IPS-15b (cell line): ENCODE data around the gene PCK2.

ENCODE experiments used
- H3K27me3 ChIP-seq: one replicate; pipeline ENCODE4 v1.6.1; 2013; ENCODE audit warnings: low read length; ENCODE audit not compliant: control insufficient read depth, insufficient read depth
- H3K36me3 ChIP-seq: one replicate; pipeline ENCODE4 v1.6.1; 2013; ENCODE audit warnings: low read length; ENCODE audit not compliant: control insufficient read depth, insufficient read depth
- H3K4me1 ChIP-seq: one replicate; pipeline ENCODE4 v1.6.1; 2013; ENCODE audit warnings: mild to moderate bottlenecking, low read length; ENCODE audit not compliant: control insufficient read depth, insufficient read depth
- H3K4me3 ChIP-seq: one replicate; pipeline ENCODE4 v1.5.1; 2013; ENCODE audit warnings: low read depth, low read length
- H3K9ac ChIP-seq: one replicate; pipeline ENCODE4 v1.6.1; 2013; ENCODE audit warnings: low read depth, mild to moderate bottlenecking, low read length
- H3K9me3 ChIP-seq: one replicate; pipeline ENCODE4 v1.6.1; 2013; ENCODE audit warnings: mild to moderate bottlenecking, low read length; ENCODE audit not compliant: control insufficient read depth, insufficient read depth

The PCK2 gene

GRCh38 chr14:24119691-24120090 is 25.6 kb downstream of the PCK2 start:
- H3K4me3 ChIP-seq = no peak overlapping the region
- peaks cover 3% of the 10 kb centered on the region for H3K4me1 ChIP-seq
- H3K9me3 ChIP-seq = no peaks in the 10 kb centered on the region
- no peak overlapping the region for H3K9ac ChIP-seq
- H3K36me3 ChIP-seq = peaks cover 38% of the 10 kb centered on the region
- H3K27me3 ChIP-seq = no peaks in the 10 kb centered on the region

GRCh38 chr14:24121210-24121609 is 27.1 kb downstream of the PCK2 start:
- Histone ChIP-seq H3K9me3 (no peaks in the 10 kb centered on the region), H3K4me1 (peaks cover 2% of the 10 kb centered on the region), H3K36me3 (peaks cover 38% of the 10 kb centered on the region), H3K4me3 (no peak overlapping the region), H3K27me3 (no peaks in the 10 kb centered on the region), H3K9ac (no peak overlapping the region)

- H3K4me1 ChIP-seq = no peaks in the 10 kb centered on the region
These were observed 28.3 kb downstream of the PCK2 start for GRCh38 chr14:24122416-24122815.

GRCh38 chr14:24122898-24123297 is 28.8 kb downstream of the PCK2 start:
- H3K36me3 ChIP-seq = peaks cover 33% of the 10 kb centered on the region
- no peak overlapping the region for H3K4me3 ChIP-seq
- H3K27me3 ChIP-seq = no peaks in the 10 kb centered on the region
- no peaks in the 10 kb centered on the region for H3K9me3 ChIP-seq
- no peak overlapping the region for H3K9ac ChIP-seq
- no peaks in the 10 kb centered on the region for H3K4me1 ChIP-seq

More at GRCh38 chr14:24122416-24122815, 28.3 kb downstream of the PCK2 start:
- Histone ChIP-seq H3K9ac (no peak overlapping the region), H3K4me3 (no peak overlapping the region), H3K36me3 (peaks cover 35% of the 10 kb centered on the region), H3K9me3 (no peaks in the 10 kb centered on the region), H3K27me3 (no peaks in the 10 kb centered on the region)

- Histone ChIP-seq H3K36me3 (peaks cover 26% of the 10 kb centered on the region), H3K9me3 (no peaks in the 10 kb centered on the region), H3K4me1 (no peaks in the 10 kb centered on the region), H3K27me3 (no peaks in the 10 kb centered on the region), H3K4me3 (no peak overlapping the region), H3K9ac (no peak overlapping the region)
These were observed 29.6 kb downstream of the PCK2 start for GRCh38 chr14:24123424-24124417.

GRCh38 chr14:24126939-24127338 is 32.8 kb downstream of the PCK2 start:
- Histone ChIP-seq H3K4me1 (peaks cover 1% of the 10 kb centered on the region), H3K4me3 (no peak overlapping the region), H3K9me3 (no peaks in the 10 kb centered on the region)

GRCh38 chr14:24127673-24128072 is 33.6 kb downstream of the PCK2 start:
- Histone ChIP-seq H3K4me1 (peaks cover 2% of the 10 kb centered on the region), H3K27me3 (no peaks in the 10 kb centered on the region), H3K9me3 (no peaks in the 10 kb centered on the region), H3K9ac (no peak overlapping the region), H3K4me3 (no peak overlapping the region), H3K36me3 (peaks cover 7% of the 10 kb centered on the region)

More at GRCh38 chr14:24126939-24127338, 32.8 kb downstream of the PCK2 start:
- H3K36me3 ChIP-seq = peaks cover 11% of the 10 kb centered on the region
- H3K27me3 ChIP-seq = no peaks in the 10 kb centered on the region
- no peak overlapping the region for H3K9ac ChIP-seq

GRCh38 chr14:24129410-24129998 is 35.4 kb downstream of the PCK2 start:
- Histone ChIP-seq H3K9ac (no peak overlapping the region), H3K4me1 (peaks cover 2% of the 10 kb centered on the region), H3K9me3 (no peaks in the 10 kb centered on the region), H3K27me3 (no peaks in the 10 kb centered on the region), H3K36me3 (no peaks in the 10 kb centered on the region), H3K4me3 (no peak overlapping the region)

GRCh38 chr14:24130380-24130716 is 36.2 kb downstream of the PCK2 start, which contains the start of gene FITM1:
TSS of gene FITM1 (plus strand) at chr14:24130659. CDS start at chr14:24131564, 905 bp downstream.
- no peaks in the 10 kb centered on the region for H3K27me3 ChIP-seq
- peaks cover 2% of the 10 kb centered on the region for H3K4me1 ChIP-seq
- H3K36me3 ChIP-seq = no peaks in the 10 kb centered on the region
- no peaks in the 10 kb centered on the region for H3K9me3 ChIP-seq
- H3K9ac ChIP-seq = no peak within 1 kb of the TSS
- no peak within 1 kb of the TSS for H3K4me3 ChIP-seq

GRCh38 chr14:24130717-24131548 is 36.8 kb downstream of the PCK2 start:
- Histone ChIP-seq H3K4me3 (no peak overlapping the region), H3K27me3 (no peaks in the 10 kb centered on the region), H3K9ac (no peak overlapping the region), H3K9me3 (no peaks in the 10 kb centered on the region), H3K36me3 (no peaks in the 10 kb centered on the region), H3K4me1 (peaks cover 2% of the 10 kb centered on the region)

- no peak overlapping the region for H3K4me3 ChIP-seq
- H3K9me3 ChIP-seq = no peaks in the 10 kb centered on the region
- peaks cover 2% of the 10 kb centered on the region for H3K4me1 ChIP-seq
- H3K27me3 ChIP-seq = no peaks in the 10 kb centered on the region
- H3K9ac ChIP-seq = no peak overlapping the region
- H3K36me3 ChIP-seq = no peaks in the 10 kb centered on the region
These were observed 37.4 kb downstream of the PCK2 start for GRCh38 chr14:24131549-24131966.
